ENCODE results near the gene ACAP3.

The ACAP3 gene

GRCh38 chr1:1307923-1308755 is at the start of gene ACAP3, which contains the start of gene PUSL1:
Gene ACAP3 (minus strand): TSS chr1:1307930. CDS start chr1:1307815, 115 bp downstream.
Gene PUSL1 (plus strand): TSS chr1:1308597. CDS start chr1:1308644, 47 bp downstream.
- DNase-seq = peak; percentile 93

GRCh38 chr1:1356796-1357401 is 49.2 kb upstream of the ACAP3 start:
- DNase-seq = no peak

GRCh38 chr1:1356166-1356795 is 48.6 kb upstream of the ACAP3 start:
- DNase-seq = no peak

- DNase-seq = no peak
Measured at GRCh38 chr1:1355416-1355815, 47.7 kb upstream of the ACAP3 start.

GRCh38 chr1:1354271-1355247 is 46.8 kb upstream of the ACAP3 start:
- no peak for DNase-seq

- no peak for DNase-seq
Measured at GRCh38 chr1:1353389-1354151, 45.8 kb upstream of the ACAP3 start.

GRCh38 chr1:1352786-1353388 is 45.2 kb upstream of the ACAP3 start:
- DNase-seq = no peak

- DNase-seq = no peak
Measured at GRCh38 chr1:1351511-1352427, 44.0 kb upstream of the ACAP3 start.

- peak; percentile 56 for DNase-seq
Measured at GRCh38 chr1:1349256-1350012, 41.7 kb upstream of the ACAP3 start, which contains the start of gene DVL1. Gene DVL1 (minus strand): TSS chr1:1349418. CDS start chr1:1349065, 353 bp downstream.

- DNase-seq = no peak
Measured at GRCh38 chr1:1348420-1349255, 40.9 kb upstream of the ACAP3 start.

GRCh38 chr1:1347663-1348419 is 40.1 kb upstream of the ACAP3 start:
- no peak for DNase-seq

GRCh38 chr1:1347026-1347595 is 39.4 kb upstream of the ACAP3 start:
- no peak for DNase-seq

- DNase-seq = no peak
Measured at GRCh38 chr1:1346501-1346890, 38.8 kb upstream of the ACAP3 start.

GRCh38 chr1:1345860-1346500 is 38.2 kb upstream of the ACAP3 start:
- DNase-seq = no peak

- no peak for DNase-seq
Measured at GRCh38 chr1:1345384-1345783, 37.7 kb upstream of the ACAP3 start.

GRCh38 chr1:1344655-1345361 is 37.1 kb upstream of the ACAP3 start:
- DNase-seq = peak; percentile 51
